ENCODE results near the gene SPOCK1.

The SPOCK1 gene

DNA sequence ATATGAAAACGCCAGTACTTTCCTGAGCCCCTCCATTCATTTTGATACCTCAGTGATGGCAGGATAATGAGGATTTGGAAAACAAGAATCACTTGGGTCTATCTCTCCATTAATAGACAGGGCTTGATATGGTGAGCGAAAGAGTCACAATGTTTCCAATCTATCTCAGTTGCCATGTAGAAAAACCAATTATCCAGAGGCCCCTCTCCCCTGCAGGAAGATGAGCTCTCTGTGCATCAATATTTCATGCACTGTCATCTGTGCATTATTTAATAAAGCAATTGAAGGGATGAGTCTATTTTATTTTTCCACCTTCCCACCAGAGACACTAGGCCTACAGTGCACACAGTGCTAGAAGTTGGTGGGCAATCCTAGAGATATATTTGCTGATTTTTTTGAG lies 326.9 kb downstream of the SPOCK1 start:
- no peak for ATAC-seq (ENCODE audit: low read depth)
- Histone ChIP-seq H3K27ac (ENCODE audit: poor library complexity, severe bottlenecking) (no peak overlapping the region), H3K36me3 (ENCODE audit: low read depth) (no peaks in the 10 kb centered on the region), H3K4me3 (ENCODE audit: severe bottlenecking) (no peak overlapping the region), H3K4me1 (ENCODE audit: insufficient read depth, poor library complexity, severe bottlenecking) (no peaks in the 10 kb centered on the region), H3K9me3 (ENCODE audit: severe bottlenecking) (no peaks in the 10 kb centered on the region), H3K27me3 (ENCODE audit: insufficient read depth, poor library complexity, severe bottlenecking) (no peaks in the 10 kb centered on the region)
- TF ChIP-seq, protein P1, sequence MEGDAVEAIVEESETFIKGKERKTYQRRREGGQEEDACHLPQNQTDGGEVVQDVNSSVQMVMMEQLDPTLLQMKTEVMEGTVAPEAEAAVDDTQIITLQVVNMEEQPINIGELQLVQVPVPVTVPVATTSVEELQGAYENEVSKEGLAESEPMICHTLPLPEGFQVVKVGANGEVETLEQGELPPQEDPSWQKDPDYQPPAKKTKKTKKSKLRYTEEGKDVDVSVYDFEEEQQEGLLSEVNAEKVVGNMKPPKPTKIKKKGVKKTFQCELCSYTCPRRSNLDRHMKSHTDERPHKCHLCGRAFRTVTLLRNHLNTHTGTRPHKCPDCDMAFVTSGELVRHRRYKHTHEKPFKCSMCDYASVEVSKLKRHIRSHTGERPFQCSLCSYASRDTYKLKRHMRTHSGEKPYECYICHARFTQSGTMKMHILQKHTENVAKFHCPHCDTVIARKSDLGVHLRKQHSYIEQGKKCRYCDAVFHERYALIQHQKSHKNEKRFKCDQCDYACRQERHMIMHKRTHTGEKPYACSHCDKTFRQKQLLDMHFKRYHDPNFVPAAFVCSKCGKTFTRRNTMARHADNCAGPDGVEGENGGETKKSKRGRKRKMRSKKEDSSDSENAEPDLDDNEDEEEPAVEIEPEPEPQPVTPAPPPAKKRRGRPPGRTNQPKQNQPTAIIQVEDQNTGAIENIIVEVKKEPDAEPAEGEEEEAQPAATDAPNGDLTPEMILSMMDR (IDR thresholded peaks at IDR 0.05; ENCODE audit: poor library complexity, severe bottlenecking): no peak
- DNase-seq (ENCODE audit: low spot score): no peak

DNA sequence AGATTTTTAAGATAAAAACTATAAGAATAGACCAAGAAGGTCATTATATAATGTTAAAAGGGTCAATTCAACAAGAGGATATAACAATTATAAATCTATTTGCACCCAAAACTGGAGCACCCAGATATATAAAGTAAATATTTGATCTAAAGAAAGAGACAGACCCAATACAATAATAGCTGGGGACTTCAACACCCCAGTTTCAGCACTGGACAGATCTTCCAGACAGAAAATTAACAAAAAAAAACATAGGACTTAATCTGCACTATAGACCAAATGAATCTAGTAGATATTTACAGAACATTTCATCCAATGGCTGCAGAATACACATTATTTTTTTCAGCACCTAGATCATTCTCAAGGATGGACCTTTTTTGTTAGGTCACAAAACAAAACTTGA lies 331.9 kb downstream of the SPOCK1 start:
- Histone ChIP-seq H3K27me3 (ENCODE audit: insufficient read depth, poor library complexity, severe bottlenecking) (no peaks in the 10 kb centered on the region), H3K27ac (ENCODE audit: poor library complexity, severe bottlenecking) (no peak overlapping the region), H3K36me3 (ENCODE audit: low read depth) (no peaks in the 10 kb centered on the region), H3K4me3 (ENCODE audit: severe bottlenecking) (no peak overlapping the region), H3K9me3 (ENCODE audit: severe bottlenecking) (no peaks in the 10 kb centered on the region), H3K4me1 (ENCODE audit: insufficient read depth, poor library complexity, severe bottlenecking) (no peaks in the 10 kb centered on the region)
- TF ChIP-seq, protein P1 (IDR thresholded peaks at IDR 0.05; ENCODE audit: poor library complexity, severe bottlenecking): no peak
- ATAC-seq (ENCODE audit: low read depth) (no peak), DNase-seq (ENCODE audit: low spot score) (no peak)

DNA sequence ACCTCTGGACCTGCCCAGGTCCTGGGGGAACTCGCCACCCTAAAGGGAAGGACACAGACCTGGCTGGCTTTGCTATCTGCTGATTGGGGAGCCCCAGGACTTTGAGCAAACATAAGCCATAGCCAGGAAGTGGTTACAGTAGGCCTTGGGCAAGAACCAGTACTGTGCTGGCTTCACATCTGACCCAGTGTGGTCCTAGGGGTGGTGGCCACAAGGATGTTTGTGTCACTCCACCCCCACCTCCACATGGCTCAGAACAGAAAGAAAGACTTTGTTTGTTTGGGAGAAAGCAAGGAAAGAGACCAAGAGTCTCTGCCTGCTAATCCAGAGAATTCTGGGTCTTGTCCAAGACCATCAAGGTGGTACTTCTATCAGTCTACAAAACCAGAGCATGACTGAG lies 334.2 kb downstream of the SPOCK1 start:
- DNase-seq (ENCODE audit: low spot score) (no peak), ATAC-seq (ENCODE audit: low read depth) (no peak)
- H3K27me3 ChIP-seq (ENCODE audit: insufficient read depth, poor library complexity, severe bottlenecking): no peaks in the 10 kb centered on the region
- H3K36me3 ChIP-seq (ENCODE audit: low read depth): no peaks in the 10 kb centered on the region
- H3K4me1 ChIP-seq (ENCODE audit: insufficient read depth, poor library complexity, severe bottlenecking): no peaks in the 10 kb centered on the region
- no peak overlapping the region for H3K4me3 ChIP-seq (ENCODE audit: severe bottlenecking)
- no peak overlapping the region for H3K27ac ChIP-seq (ENCODE audit: poor library complexity, severe bottlenecking)
- TF ChIP-seq, protein P1 (IDR thresholded peaks at IDR 0.05; ENCODE audit: poor library complexity, severe bottlenecking): no peak
- no peaks in the 10 kb centered on the region for H3K9me3 ChIP-seq (ENCODE audit: severe bottlenecking)

DNA sequence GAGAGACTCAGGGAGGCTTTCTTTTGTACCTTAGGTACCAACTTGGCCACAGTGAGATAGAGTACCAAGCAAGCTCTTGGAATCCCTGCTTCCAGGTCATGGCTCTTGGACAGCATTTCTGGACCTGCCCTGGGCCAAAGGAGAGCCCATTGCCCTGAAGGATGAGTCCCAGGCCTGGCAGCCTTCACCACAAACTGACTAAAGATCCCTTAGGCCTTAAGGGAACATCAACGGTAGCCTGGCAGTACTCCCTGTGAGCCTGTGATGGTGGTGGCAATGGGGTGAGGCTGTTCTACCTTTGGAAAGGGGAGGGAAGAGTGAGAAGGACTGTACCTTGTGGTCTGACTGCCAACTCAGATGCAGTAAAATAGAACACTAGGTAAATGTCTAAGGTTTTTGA lies 334.6 kb downstream of the SPOCK1 start:
- H3K9me3 ChIP-seq (ENCODE audit: severe bottlenecking): no peaks in the 10 kb centered on the region
- no peak overlapping the region for H3K4me3 ChIP-seq (ENCODE audit: severe bottlenecking)
- H3K4me1 ChIP-seq (ENCODE audit: insufficient read depth, poor library complexity, severe bottlenecking): no peaks in the 10 kb centered on the region
- no peaks in the 10 kb centered on the region for H3K36me3 ChIP-seq (ENCODE audit: low read depth)
- H3K27ac ChIP-seq (ENCODE audit: poor library complexity, severe bottlenecking): no peak overlapping the region
- TF ChIP-seq, protein P1 (IDR thresholded peaks at IDR 0.05; ENCODE audit: poor library complexity, severe bottlenecking): no peak
- no peaks in the 10 kb centered on the region for H3K27me3 ChIP-seq (ENCODE audit: insufficient read depth, poor library complexity, severe bottlenecking)
- DNase-seq (ENCODE audit: low spot score) (no peak), ATAC-seq (ENCODE audit: low read depth) (no peak)

DNA sequence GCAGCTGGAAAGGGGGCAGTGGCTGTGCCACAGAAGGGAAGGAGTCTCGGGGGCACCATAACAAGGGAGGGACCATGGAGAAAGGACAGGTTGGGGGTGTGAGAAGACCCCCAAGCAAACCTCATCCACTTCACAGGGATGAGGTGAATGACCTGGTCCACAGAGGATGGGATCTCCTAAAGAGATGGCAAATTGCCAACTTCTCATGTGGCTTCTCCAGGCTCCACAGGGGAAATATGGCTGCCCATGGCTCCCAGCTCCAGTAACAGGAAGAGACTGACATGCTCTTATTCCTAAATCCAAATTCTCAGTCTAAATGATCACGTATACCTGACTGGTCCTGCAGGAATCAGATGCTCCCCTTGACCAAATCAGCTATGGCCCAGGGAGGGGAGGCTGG lies 340.4 kb downstream of the SPOCK1 start:
- ATAC-seq (ENCODE audit: low read depth): no peak
- TF ChIP-seq, protein P1 (IDR thresholded peaks at IDR 0.05; ENCODE audit: poor library complexity, severe bottlenecking): no peak
- DNase-seq (ENCODE audit: low spot score): no peak
- Histone ChIP-seq H3K9me3 (ENCODE audit: severe bottlenecking) (no peaks in the 10 kb centered on the region), H3K4me1 (ENCODE audit: insufficient read depth, poor library complexity, severe bottlenecking) (no peaks in the 10 kb centered on the region), H3K36me3 (ENCODE audit: low read depth) (no peaks in the 10 kb centered on the region), H3K4me3 (ENCODE audit: severe bottlenecking) (no peak overlapping the region), H3K27me3 (ENCODE audit: insufficient read depth, poor library complexity, severe bottlenecking) (no peaks in the 10 kb centered on the region), H3K27ac (ENCODE audit: poor library complexity, severe bottlenecking) (no peak overlapping the region)
